OCI-LY7 (cell line): ENCODE measurements around the gene TUBGCP6. TPM values are rescaled to one million over a fixed set of nuclear protein-coding genes. Genes with fewer than 3 reads are reported as not detected.

Experiments
- BruUV-seq: library from RNA; stranded (reverse); fragments of 400-500 nt; replicated peaks from 2 replicates; lab custom pipeline; 2021; lab: Mats Ljungman, UMichigan
- CTCF ChIA-PET: fragments of 300-600 bp; sonication (Branson Sonifier 250); formaldehyde crosslinking; loops from one replicate; lab custom pipeline; 2022; ENCODE audit warnings: antibody characterized with exemption; ENCODE audit not compliant: unreplicated experiment; lab: Charles Lee
- POLR2A ChIA-PET: fragments of 300-600 bp; sonication (Branson Sonifier 250); formaldehyde crosslinking; loops from one replicate; lab custom pipeline; 2022; ENCODE audit warnings: antibody characterized with exemption; lab: Charles Lee
- DNase-seq: peaks from one replicate; pipeline ENCODE4 v3.0.0-alpha.2; 2015; ENCODE audit warnings: low spot score
- H2AFZ ChIP-seq: fragments of 200-600 bp; sonication (generic), shearing (Covaris generic); 2 replicates; pipeline ENCODE4 v1.6.1; 2014; ENCODE audit warnings: mild to moderate bottlenecking, antibody characterized with exemption, low read length, moderate library complexity
- H3K27ac ChIP-seq: fragments of 200-600 bp; sonication (generic); 2 replicates; pipeline ENCODE4 v1.5.1; 2014; ENCODE audit warnings: mixed run types, low read depth, mild to moderate bottlenecking, moderate library complexity, low read length, inconsistent platforms; ENCODE audit not compliant: poor library complexity, severe bottlenecking
- H3K36me3 ChIP-seq: fragments of 200-600 bp; sonication (generic); 2 replicates; pipeline ENCODE4 v1.6.1; 2014; ENCODE audit warnings: mild to moderate bottlenecking, antibody characterized with exemption, low read length, moderate library complexity, mixed read lengths; ENCODE audit not compliant: insufficient read depth
- H3K4me1 ChIP-seq: fragments of 200-600 bp; sonication (generic); 2 replicates; pipeline ENCODE4 v1.5.1; 2014; ENCODE audit warnings: mild to moderate bottlenecking, low read length; ENCODE audit not compliant: insufficient read depth, poor library complexity, severe bottlenecking
- H3K4me2 ChIP-seq: fragments of 200-600 bp; sonication (generic); 2 replicates; pipeline ENCODE4 v1.6.1; 2014; ENCODE audit warnings: mild to moderate bottlenecking, low read length
- H3K4me3 ChIP-seq: fragments of 200-600 bp; sonication (generic); 2 replicates; pipeline ENCODE4 v1.5.1; 2014; ENCODE audit warnings: mild to moderate bottlenecking, low read depth, low read length; ENCODE audit not compliant: poor library complexity, severe bottlenecking
- H3K79me2 ChIP-seq: fragments of 200-600 bp; sonication (generic); 2 replicates; pipeline ENCODE4 v1.6.1; 2016; ENCODE audit warnings: low read depth, mild to moderate bottlenecking, low read length, moderate library complexity, mixed read lengths; ENCODE audit not compliant: insufficient read depth
- H3K9me2 ChIP-seq: fragments of 200-600 bp; sonication (generic); 2 replicates; pipeline ENCODE4 v1.6.1; 2016; ENCODE audit warnings: mild to moderate bottlenecking, low read length, mixed read lengths; ENCODE audit not compliant: insufficient read depth
- H3K9me3 ChIP-seq: fragments of 200-600 bp; sonication (generic); 2 replicates; pipeline ENCODE4 v1.6.1; 2014; ENCODE audit warnings: mild to moderate bottlenecking, mixed run types, low read length, mixed read lengths
- H4K20me1 ChIP-seq: fragments of 200-600 bp; sonication (generic); 2 replicates; pipeline ENCODE4 v1.6.1; 2014; ENCODE audit warnings: mild to moderate bottlenecking, antibody characterized with exemption, low read length, moderate library complexity, mixed read lengths; ENCODE audit not compliant: insufficient read depth
- CTCF ChIP-seq: fragments of 200-600 bp; sonication (generic); conservative IDR thresholded peaks from 2 replicates; pipeline ENCODE4 v1.5.1; 2014; ENCODE audit warnings: mild to moderate bottlenecking, antibody characterized with exemption, low read length, moderate library complexity, mixed read lengths
- EZH2phosphoT487 ChIP-seq: fragments of 200-600 bp; sonication (generic); IDR thresholded peaks from 2 replicates; pipeline ENCODE4 v1.6.1; 2018; ENCODE audit warnings: low read depth, borderline replicate concordance, mild to moderate bottlenecking, mixed run types, antibody characterized with exemption, low read length, moderate library complexity, mixed read lengths
- intact Hi-C: fragments of 100-400 bp; cut with micrococcal nuclease; formaldehyde crosslinking; loops from one replicate; pipeline ENCODE4 v1.10.0; 2022; ENCODE audit not compliant: unreplicated experiment
- total RNA-seq, 2 experiments: library from RNA; depleted of rRNA in 1 of 2; stranded (reverse); fragments of >200 nt in 1 of 2; shearing (Covaris generic) in 1 of 2; gene quantifications; 2 replicates each; pipeline ENCODE4 v1.2.3, GENCODE V29; 2014 to 2022

TUBGCP6 gene
- total RNA-seq, 2 experiments from 2014 or later = 57.7 to 63.2 TPM

- no peak overlapping the region for H2AFZ ChIP-seq
- peaks cover 83% of the 10 kb centered on the region for H3K36me3 ChIP-seq
- H3K4me1 ChIP-seq = peaks cover 14% of the 10 kb centered on the region
- TF ChIP-seq EZH2phosphoT487 (no peak), CTCF (no peak)
- no peak overlapping the region for H3K27ac ChIP-seq
- no peak for DNase-seq
- intact Hi-C loops = loop anchor here (1.0 kb wide), 1 partner anchor 60 kb away; no protein-coding TSS in a partner anchor
- no peaks in the 10 kb centered on the region for H3K9me3 ChIP-seq
- 0 out of 2 replicates have a peak, but pooled peaks cover 6% of the 10 kb centered on the region for H3K79me2 ChIP-seq
- POLR2A ChIA-PET = no interaction called here
- CTCF ChIA-PET = no interaction called here
- BruUV-seq = no TSS peak
- H4K20me1 ChIP-seq = no peaks in the 10 kb centered on the region
- H3K9me2 ChIP-seq = no peaks in the 10 kb centered on the region
- no peak overlapping the region for H3K4me3 ChIP-seq
- no peak overlapping the region for H3K4me2 ChIP-seq
These were observed 35.6 kb downstream of the TUBGCP6 start for GRCh38 chr22:50208939-50209892.

GRCh38 chr22:50208430-50208938 is 36.3 kb downstream of the TUBGCP6 start:
- DNase-seq = no peak
- intact Hi-C loops = no loop called here
- Histone ChIP-seq H4K20me1 (no peaks in the 10 kb centered on the region), H3K4me1 (peaks cover 14% of the 10 kb centered on the region), H3K9me3 (peaks cover 2% of the 10 kb centered on the region; the same call in 1 of the 2 replicates), H3K27ac (no peak overlapping the region), H3K9me2 (no peaks in the 10 kb centered on the region), H2AFZ (no peak overlapping the region), H3K4me2 (no peak overlapping the region), H3K79me2 (peaks cover 11% of the 10 kb centered on the region; the same call in 1 of the 2 replicates), H3K4me3 (no peak overlapping the region), H3K36me3 (peaks cover 81% of the 10 kb centered on the region)
- no peak for TF ChIP-seq CTCF
- TF ChIP-seq EZH2phosphoT487 = no peak
- POLR2A ChIA-PET = no interaction called here
- BruUV-seq = no TSS peak
- CTCF ChIA-PET = no interaction called here
